Right lobe of liver (tissue), 6 donors: ENCODE data around the gene GKN2. TPM values are rescaled to one million over a fixed set of nuclear protein-coding genes. Genes with fewer than 3 reads are reported as not detected.
"Not testable (repeated sequence)": the region's sequence is repeated elsewhere in the genome, so short reads cannot be mapped to it uniquely, and the experiment has no call there.

Experiments used
- ATAC-seq, 4 donors: fragments of 200-7000 bp; cut with Tn5 transposase; one replicate each; pipeline ENCODE4 v1.9.1; 2020; ENCODE audit warnings: mild to moderate bottlenecking in 4 of 4, moderate library complexity in 4 of 4
- DNase-seq, 3 donors: peaks; one replicate each; pipeline ENCODE4 v3.0.0-alpha.2; 2020
- H3K27ac ChIP-seq, 3 donors: fragments of 200-600 bp; one replicate each; pipeline ENCODE4 v1.8.0; 2022
- H3K27me3 ChIP-seq, 2 donors: fragments of 200-600 bp; one replicate each; pipeline ENCODE4 v1.8.0; 2022
- H3K36me3 ChIP-seq, 4 donors: fragments of 200-600 bp; sonication (generic) in 1 of 4; one replicate each; pipeline versions ENCODE4 v1.5.1 to v1.8.0; 2017 to 2022; ENCODE audit warnings: control low read depth in 1 of 4
- H3K4me1 ChIP-seq, 4 donors: fragments of 200-600 bp; sonication (generic) in 1 of 4; one replicate each; pipeline versions ENCODE4 v1.5.1 to v1.8.0; 2017 to 2022; ENCODE audit warnings: control low read depth in 1 of 4
- H3K4me3 ChIP-seq, 3 donors: fragments of 200-600 bp; one replicate each; pipeline ENCODE4 v1.8.0; 2022
- H3K9me3 ChIP-seq, 4 donors: fragments of 200-600 bp; sonication (generic) in 1 of 4; one replicate each; pipeline versions ENCODE4 v1.5.1 to v1.8.0; 2017 to 2022; ENCODE audit warnings: control low read depth in 1 of 4
- POLR2A ChIP-seq: fragments of 450-650 bp; IDR thresholded peaks from one replicate; pipeline ENCODE4 v1.6.1; 2017; ENCODE audit warnings: antibody characterized with exemption, mild to moderate bottlenecking
- WGBS: methylation state at CpG from one replicate; pipeline ENCODE4 v1.1.6; 2018; ENCODE audit warnings: low coverage, low lambda C conversion rate; ENCODE audit not compliant: insufficient coverage; ENCODE audit errors: missing lambda C conversion rate; 5-methylcytosine and 5-hydroxymethylcytosine counted together
- intact Hi-C, 2 donors: fragments of 100-400 bp; cut with DNase I; formaldehyde crosslinking; loops; one replicate each; pipeline versions ENCODE4 v1.11.2 to v1.14.1; 2022
- total RNA-seq, 6 experiments: library from RNA; depleted of rRNA in 2 of 6; stranded (reverse); fragments of >200 nt in 2 of 6; fragmentation: NEBNext Ultra II Directional in 3 of 6; extraction: Animal tissue kit (Norgen Biotek cat#: 25700) in 3 of 6; gene quantifications; one replicate each; pipeline versions ENCODE4 v1.1.0 to v1.2.4, GENCODE V29; 2016 to 2023
- TF ChIP-seq, protein P1 (sequence below), 4 donors: fragments of 200-600 bp in 3 of 4; fragments of 450-650 bp in 1 of 4; IDR thresholded peaks; one replicate each; pipeline versions ENCODE4 v1.5.1 to v1.8.0; 2016 to 2022; ENCODE audit warnings: antibody characterized with exemption in 4 of 4, mild to moderate bottlenecking in 2 of 4
- donor health status: DM: no; HTN: yes; CAD: no.
- donor health status: DM: no; HTN: no; CAD: no.
- donor health status: DM: no; HTN: no; CAD: no.
- donor health status: DM: no; HTN: yes; CAD: no.
- donor health status: DM: no; HTN: yes; CAD: no.

GKN2 gene
- total RNA-seq, 6 experiments from 2014 or later = not detected

GRCh38 chr2:68901561-68901960, 51.1 kb downstream of the GKN2 start:
- Histone ChIP-seq H3K9me3 (no peaks in the 10 kb centered on the region), H3K4me1 (no peaks in the 10 kb centered on the region), H3K27ac (no peak overlapping the region), H3K27me3 (no peaks in the 10 kb centered on the region), H3K4me3 (no peak overlapping the region), H3K36me3 (no peaks in the 10 kb centered on the region)
- WGBS = 86% methylated on average over 1 of the region's 1 CpG
- ATAC-seq = no peak
- intact Hi-C loops = no loop called here
- no peak for DNase-seq
- TF ChIP-seq, protein P1, sequence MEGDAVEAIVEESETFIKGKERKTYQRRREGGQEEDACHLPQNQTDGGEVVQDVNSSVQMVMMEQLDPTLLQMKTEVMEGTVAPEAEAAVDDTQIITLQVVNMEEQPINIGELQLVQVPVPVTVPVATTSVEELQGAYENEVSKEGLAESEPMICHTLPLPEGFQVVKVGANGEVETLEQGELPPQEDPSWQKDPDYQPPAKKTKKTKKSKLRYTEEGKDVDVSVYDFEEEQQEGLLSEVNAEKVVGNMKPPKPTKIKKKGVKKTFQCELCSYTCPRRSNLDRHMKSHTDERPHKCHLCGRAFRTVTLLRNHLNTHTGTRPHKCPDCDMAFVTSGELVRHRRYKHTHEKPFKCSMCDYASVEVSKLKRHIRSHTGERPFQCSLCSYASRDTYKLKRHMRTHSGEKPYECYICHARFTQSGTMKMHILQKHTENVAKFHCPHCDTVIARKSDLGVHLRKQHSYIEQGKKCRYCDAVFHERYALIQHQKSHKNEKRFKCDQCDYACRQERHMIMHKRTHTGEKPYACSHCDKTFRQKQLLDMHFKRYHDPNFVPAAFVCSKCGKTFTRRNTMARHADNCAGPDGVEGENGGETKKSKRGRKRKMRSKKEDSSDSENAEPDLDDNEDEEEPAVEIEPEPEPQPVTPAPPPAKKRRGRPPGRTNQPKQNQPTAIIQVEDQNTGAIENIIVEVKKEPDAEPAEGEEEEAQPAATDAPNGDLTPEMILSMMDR (IDR thresholded peaks at IDR 0.05) = no peak
- TF ChIP-seq POLR2A = no peak

- intact Hi-C loops = no loop called here
- no peaks in the 10 kb centered on the region for H3K36me3 ChIP-seq
- TF ChIP-seq POLR2A = no peak
- TF ChIP-seq, protein P1 (IDR thresholded peaks at IDR 0.05) = peak in 2 of 4 donors; percentile 18 to 22
- no peaks in the 10 kb centered on the region for H3K4me1 ChIP-seq
- 36% methylated on average over 4 of the region's 4 CpGs for WGBS
- no peaks in the 10 kb centered on the region for H3K27me3 ChIP-seq
- H3K27ac ChIP-seq = no peak overlapping the region
- no peak for DNase-seq
- no peak overlapping the region for H3K4me3 ChIP-seq
- H3K9me3 ChIP-seq = no peaks in the 10 kb centered on the region
- peak in 2 of 4 donors; percentile 64 to 65 for ATAC-seq
Observed at GRCh38 chr2:68901199-68901514, 51.5 kb downstream of the GKN2 start.

GRCh38 chr2:68900496-68901198, 52.0 kb downstream of the GKN2 start:
- intact Hi-C loops = no loop called here
- Histone ChIP-seq H3K27me3 (no peaks in the 10 kb centered on the region), H3K27ac (no peak overlapping the region), H3K36me3 (no peaks in the 10 kb centered on the region), H3K9me3 (no peaks in the 10 kb centered on the region), H3K4me3 (no peak overlapping the region), H3K4me1 (no peaks in the 10 kb centered on the region)
- no CpG with 5 or more reads among the region's 5 CpGs for WGBS
- TF ChIP-seq POLR2A = no peak
- TF ChIP-seq, protein P1 (IDR thresholded peaks at IDR 0.05) = no peak
- ATAC-seq = peak in 1 of 4 donors; percentile 33
- DNase-seq = no peak

DNA sequence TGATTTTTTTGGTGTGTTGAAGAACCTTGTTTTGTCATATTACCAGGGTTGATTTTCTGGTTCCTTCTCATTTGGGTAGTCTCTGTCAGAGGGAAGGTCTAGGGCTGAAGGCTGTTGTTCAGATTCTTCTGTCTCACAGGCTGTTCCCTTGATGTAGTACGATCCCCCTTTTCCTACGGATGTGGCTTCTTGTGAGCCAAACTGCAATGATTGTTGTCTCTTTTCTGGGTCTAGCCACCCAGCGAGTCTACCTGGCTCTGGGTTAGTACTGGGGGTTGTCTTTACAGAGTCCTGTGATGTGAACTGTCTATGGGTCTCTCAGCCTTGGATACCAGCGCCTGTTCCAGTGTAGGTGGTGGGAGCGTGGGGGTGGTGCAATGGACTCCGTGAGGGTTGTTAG, 56.7 kb downstream of the GKN2 start:
- H3K4me1 ChIP-seq, H3K27ac ChIP-seq, H3K36me3 ChIP-seq, DNase-seq, H3K4me3 ChIP-seq, ATAC-seq, H3K27me3 ChIP-seq, intact Hi-C loops, H3K9me3 ChIP-seq: not testable (repeated sequence)
- 89% methylated on average over 6 of the region's 6 CpGs for whole genome bisulfite sequencing

Other genes starting within 250 kb of the GKN2 start
- gene ARHGAP25, start 218.1 kb downstream of the GKN2 start, total RNA-seq = 1 to 10 TPM; 3.3 to 9.8 (median 5.0) TPM
- gene BMP10, start 81.5 kb downstream of the GKN2 start, total RNA-seq = 10 to 100 TPM in 1 of 6 experiments, 1 to 10 TPM in 5; 4.0 to 15.4 (median 6.0) TPM
- not detected for gene GKN1, start 21.7 kb upstream of the GKN2 start, total RNA-seq
- gene ANTXR1, start 60.3 kb upstream of the GKN2 start, total RNA-seq = 1 to 10 TPM; 1.1 to 4.1 (median 2.9) TPM